WTC11 (cell line): ENCODE data around the gene ITGA5. TPM values are rescaled to one million over a fixed set of nuclear protein-coding genes. Genes with fewer than 3 reads are reported as not detected.

Experiments used
- ATAC-seq: fragments of 200-7000 bp; cut with Tn5 transposase; 2 replicates; pipeline ENCODE4 v1.10.0; 2021; ENCODE audit warnings: mild to moderate bottlenecking, moderate library complexity
- CTCF ChIA-PET: fragments of 300-600 bp; sonication (Branson Sonifier 250); formaldehyde crosslinking; loops from one replicate; lab custom pipeline; 2021; ENCODE audit warnings: antibody characterized with exemption; lab: Charles Lee
- POLR2A ChIA-PET: fragments of 350-600 bp; sonication (Branson Sonifier 250); formaldehyde crosslinking; loops from one replicate; lab custom pipeline; 2021; ENCODE audit warnings: antibody characterized with exemption; lab: Charles Lee
- DNase-seq: peaks from one replicate; pipeline ENCODE4 v3.0.0; 2021; ENCODE audit warnings: low spot score
- H3K27ac Mint-ChIP-seq: 2 replicates; pipeline ENCODE4 v1.8.0; 2021; ENCODE audit warnings: mixed read lengths
- H3K27me3 Mint-ChIP-seq: 2 replicates; pipeline ENCODE4 v1.8.0; 2021; ENCODE audit warnings: low read depth, mild to moderate bottlenecking, moderate library complexity, mixed read lengths
- H3K36me3 Mint-ChIP-seq: 2 replicates; pipeline ENCODE4 v1.8.0; 2021; ENCODE audit warnings: mixed read lengths
- H3K4me1 Mint-ChIP-seq: 2 replicates; pipeline ENCODE4 v1.8.0; 2022; ENCODE audit warnings: mixed read lengths
- H3K4me3 Mint-ChIP-seq: 2 replicates; pipeline ENCODE4 v1.8.0; 2021; ENCODE audit warnings: mild to moderate bottlenecking, moderate library complexity, mixed read lengths
- H3K9me3 Mint-ChIP-seq: 2 replicates; pipeline ENCODE4 v1.8.0; 2021; ENCODE audit warnings: mixed read lengths
- PRRX2 ChIP-seq: fragments of 250-450 bp; sonication (Bioruptor Pico); IDR thresholded peaks from 2 replicates; pipeline ENCODE4 v1.8.0; 2021; ENCODE audit warnings: mild to moderate bottlenecking
- RORB ChIP-seq: fragments of 250-450 bp; sonication (Bioruptor Pico); IDR thresholded peaks from 2 replicates; pipeline ENCODE4 v1.9.0; 2021; ENCODE audit warnings: mild to moderate bottlenecking
- ZNF121 ChIP-seq: sonication (generic); formaldehyde crosslinking; IDR thresholded peaks from 2 replicates; pipeline ENCODE4 v1.8.0; 2023; ENCODE audit warnings: missing genetic modification reagents
- ZNF219 ChIP-seq: sonication (generic); formaldehyde crosslinking; IDR thresholded peaks from 2 replicates; pipeline ENCODE4 v1.8.0; 2023; ENCODE audit warnings: missing genetic modification reagents, mild to moderate bottlenecking, borderline replicate concordance
- total RNA-seq: library from RNA; stranded (reverse); gene quantifications from 3 replicates; pipeline ENCODE4 v1.2.3, GENCODE V29; 2021
- TF ChIP-seq, protein P1 (sequence below): fragments of 250-450 bp; sonication (Bioruptor Pico); IDR thresholded peaks from 2 replicates; pipeline ENCODE4 v1.8.0; 2021; ENCODE audit warnings: mild to moderate bottlenecking
- TF ChIP-seq, protein P2 (sequence below): sonication (generic); formaldehyde crosslinking; IDR thresholded peaks from 2 replicates; pipeline ENCODE4 v1.8.1; 2023; ENCODE audit warnings: mild to moderate bottlenecking, missing genetic modification reagents, moderate library complexity
- TF ChIP-seq, protein P3 (sequence below): fragments of 250-450 bp; sonication (Bioruptor Pico); conservative IDR thresholded peaks from 2 replicates; pipeline ENCODE4 v1.9.0; 2021; ENCODE audit warnings: mild to moderate bottlenecking
- TF ChIP-seq, protein P4 (sequence below): sonication (generic); formaldehyde crosslinking; conservative IDR thresholded peaks from 2 replicates; pipeline ENCODE4 v1.8.1; 2023; ENCODE audit warnings: mild to moderate bottlenecking, low read depth, missing genetic modification reagents, moderate library complexity
- TF ChIP-seq, protein P5 (sequence below): fragments of 250-450 bp; sonication (Bioruptor Pico); IDR thresholded peaks from 2 replicates; pipeline ENCODE4 v2.1.2; 2022; ENCODE audit warnings: mild to moderate bottlenecking, moderate library complexity
- TF ChIP-seq, protein P6 (sequence below): fragments of 250-450 bp; sonication (Bioruptor Pico); IDR thresholded peaks from 2 replicates; pipeline ENCODE4 v1.9.0; 2021; ENCODE audit warnings: mild to moderate bottlenecking
- TF ChIP-seq, protein P7 (sequence below): fragments of 250-450 bp; sonication (Bioruptor Pico); IDR thresholded peaks from 2 replicates; pipeline ENCODE4 v1.9.0; 2021; ENCODE audit warnings: mild to moderate bottlenecking, borderline replicate concordance
- TF ChIP-seq, protein P8 (sequence below): sonication (generic); formaldehyde crosslinking; IDR thresholded peaks from 2 replicates; pipeline ENCODE4 v1.8.0; 2022; ENCODE audit warnings: missing genetic modification reagents

Gene ITGA5
- total RNA-seq, 1 experiment from 2014 or later, result 21.9 TPM

DNA sequence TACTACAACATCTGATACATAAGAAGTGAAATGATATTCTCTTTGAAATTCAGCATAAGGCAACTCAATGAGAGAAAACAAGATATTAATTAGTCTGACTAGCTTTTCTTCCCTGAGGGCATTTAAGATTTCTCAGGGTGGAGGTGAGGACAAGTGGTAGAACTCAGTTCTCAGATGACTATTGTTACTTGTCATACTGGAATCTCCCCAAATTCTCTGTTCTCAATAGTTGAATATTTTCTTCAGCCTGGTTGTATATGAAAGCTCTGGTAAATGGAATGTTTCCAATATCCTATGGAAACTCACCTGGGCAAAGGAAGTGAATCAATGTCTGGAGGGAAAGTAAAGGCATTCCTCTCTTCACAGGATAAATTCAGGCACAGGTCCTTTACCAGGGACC, 18.2 kb upstream of the ITGA5 start (continued):
- TF ChIP-seq, protein P1, sequence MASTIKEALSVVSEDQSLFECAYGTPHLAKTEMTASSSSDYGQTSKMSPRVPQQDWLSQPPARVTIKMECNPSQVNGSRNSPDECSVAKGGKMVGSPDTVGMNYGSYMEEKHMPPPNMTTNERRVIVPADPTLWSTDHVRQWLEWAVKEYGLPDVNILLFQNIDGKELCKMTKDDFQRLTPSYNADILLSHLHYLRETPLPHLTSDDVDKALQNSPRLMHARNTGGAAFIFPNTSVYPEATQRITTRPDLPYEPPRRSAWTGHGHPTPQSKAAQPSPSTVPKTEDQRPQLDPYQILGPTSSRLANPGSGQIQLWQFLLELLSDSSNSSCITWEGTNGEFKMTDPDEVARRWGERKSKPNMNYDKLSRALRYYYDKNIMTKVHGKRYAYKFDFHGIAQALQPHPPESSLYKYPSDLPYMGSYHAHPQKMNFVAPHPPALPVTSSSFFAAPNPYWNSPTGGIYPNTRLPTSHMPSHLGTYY (CRISPR knock-in tag), result no peak
- TF ChIP-seq ZNF219 (CRISPR knock-in tag) (no peak), PRRX2 (CRISPR knock-in tag) (no peak), ZNF121 (no peak)
- TF ChIP-seq, protein P2, sequence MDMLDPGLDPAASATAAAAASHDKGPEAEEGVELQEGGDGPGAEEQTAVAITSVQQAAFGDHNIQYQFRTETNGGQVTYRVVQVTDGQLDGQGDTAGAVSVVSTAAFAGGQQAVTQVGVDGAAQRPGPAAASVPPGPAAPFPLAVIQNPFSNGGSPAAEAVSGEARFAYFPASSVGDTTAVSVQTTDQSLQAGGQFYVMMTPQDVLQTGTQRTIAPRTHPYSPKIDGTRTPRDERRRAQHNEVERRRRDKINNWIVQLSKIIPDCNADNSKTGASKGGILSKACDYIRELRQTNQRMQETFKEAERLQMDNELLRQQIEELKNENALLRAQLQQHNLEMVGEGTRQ (CRISPR knock-in tag), result no peak
- TF ChIP-seq, protein P3, sequence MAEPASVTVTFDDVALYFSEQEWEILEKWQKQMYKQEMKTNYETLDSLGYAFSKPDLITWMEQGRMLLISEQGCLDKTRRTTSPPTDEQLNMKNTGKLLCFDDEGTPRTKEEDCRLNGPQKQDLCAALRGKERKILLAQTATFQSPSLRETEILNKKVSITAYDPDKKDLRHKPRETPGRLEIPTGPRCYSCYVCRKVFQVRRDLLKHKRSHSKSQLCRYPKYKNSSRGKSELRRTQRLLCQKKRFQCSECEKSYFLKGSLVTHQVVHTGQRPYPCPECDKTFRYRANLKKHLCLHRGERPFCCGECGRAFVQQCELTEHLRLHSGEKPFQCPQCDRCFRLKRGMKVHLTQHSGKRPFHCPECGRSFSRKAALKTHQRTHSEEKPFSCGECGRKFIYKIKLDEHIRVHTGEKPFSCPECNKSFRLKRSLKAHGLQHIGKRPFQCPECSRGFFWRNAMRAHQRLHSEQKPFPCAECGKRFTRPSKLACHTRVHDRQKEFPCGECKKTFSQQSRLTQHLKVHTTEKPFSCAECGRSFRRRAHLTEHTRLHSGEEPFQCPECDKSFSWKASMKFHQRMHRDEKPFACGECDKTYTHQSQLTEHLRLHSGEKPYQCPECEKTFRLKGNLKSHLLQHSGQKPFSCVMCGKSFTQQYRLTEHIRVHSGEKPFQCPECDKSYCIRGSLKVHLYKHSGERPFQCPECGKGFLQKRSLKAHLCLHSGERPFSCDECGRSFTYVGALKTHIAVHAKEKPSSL (CRISPR knock-in tag), result no peak
- TF ChIP-seq, protein P4, sequence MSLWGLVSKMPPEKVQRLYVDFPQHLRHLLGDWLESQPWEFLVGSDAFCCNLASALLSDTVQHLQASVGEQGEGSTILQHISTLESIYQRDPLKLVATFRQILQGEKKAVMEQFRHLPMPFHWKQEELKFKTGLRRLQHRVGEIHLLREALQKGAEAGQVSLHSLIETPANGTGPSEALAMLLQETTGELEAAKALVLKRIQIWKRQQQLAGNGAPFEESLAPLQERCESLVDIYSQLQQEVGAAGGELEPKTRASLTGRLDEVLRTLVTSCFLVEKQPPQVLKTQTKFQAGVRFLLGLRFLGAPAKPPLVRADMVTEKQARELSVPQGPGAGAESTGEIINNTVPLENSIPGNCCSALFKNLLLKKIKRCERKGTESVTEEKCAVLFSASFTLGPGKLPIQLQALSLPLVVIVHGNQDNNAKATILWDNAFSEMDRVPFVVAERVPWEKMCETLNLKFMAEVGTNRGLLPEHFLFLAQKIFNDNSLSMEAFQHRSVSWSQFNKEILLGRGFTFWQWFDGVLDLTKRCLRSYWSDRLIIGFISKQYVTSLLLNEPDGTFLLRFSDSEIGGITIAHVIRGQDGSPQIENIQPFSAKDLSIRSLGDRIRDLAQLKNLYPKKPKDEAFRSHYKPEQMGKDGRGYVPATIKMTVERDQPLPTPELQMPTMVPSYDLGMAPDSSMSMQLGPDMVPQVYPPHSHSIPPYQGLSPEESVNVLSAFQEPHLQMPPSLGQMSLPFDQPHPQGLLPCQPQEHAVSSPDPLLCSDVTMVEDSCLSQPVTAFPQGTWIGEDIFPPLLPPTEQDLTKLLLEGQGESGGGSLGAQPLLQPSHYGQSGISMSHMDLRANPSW (CRISPR knock-in tag), result no peak
- TF ChIP-seq, protein P5, sequence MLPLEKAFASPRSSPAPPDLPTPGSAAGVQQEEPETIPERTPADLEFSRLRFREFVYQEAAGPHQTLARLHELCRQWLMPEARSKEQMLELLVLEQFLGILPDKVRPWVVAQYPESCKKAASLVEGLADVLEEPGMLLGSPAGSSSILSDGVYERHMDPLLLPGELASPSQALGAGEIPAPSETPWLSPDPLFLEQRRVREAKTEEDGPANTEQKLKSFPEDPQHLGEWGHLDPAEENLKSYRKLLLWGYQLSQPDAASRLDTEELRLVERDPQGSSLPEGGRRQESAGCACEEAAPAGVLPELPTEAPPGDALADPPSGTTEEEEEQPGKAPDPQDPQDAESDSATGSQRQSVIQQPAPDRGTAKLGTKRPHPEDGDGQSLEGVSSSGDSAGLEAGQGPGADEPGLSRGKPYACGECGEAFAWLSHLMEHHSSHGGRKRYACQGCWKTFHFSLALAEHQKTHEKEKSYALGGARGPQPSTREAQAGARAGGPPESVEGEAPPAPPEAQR (CRISPR knock-in tag), result no peak

DNA sequence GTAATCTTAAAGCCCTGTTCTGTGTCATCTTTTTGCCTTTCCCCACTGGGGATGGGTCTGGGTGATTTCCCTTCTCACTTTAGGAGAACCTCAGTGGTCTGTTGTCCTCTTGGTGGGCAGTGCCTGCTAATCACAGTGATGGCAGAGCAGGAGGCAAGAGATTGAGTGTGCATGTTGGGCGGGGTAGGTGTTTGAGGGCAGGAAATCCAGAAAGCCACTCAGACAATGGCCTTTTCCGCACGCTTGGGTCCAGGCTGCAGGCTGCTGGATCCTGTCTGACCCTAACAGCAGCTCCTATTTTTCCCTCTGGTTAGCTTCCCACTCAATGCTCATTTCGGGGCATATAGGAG, 13.7 kb upstream of the ITGA5 start:
- ATAC-seq (no peak), DNase-seq (no peak)
- Mint-ChIP-seq H3K4me1 (peaks cover 38% of the 10 kb centered on the region), H3K9me3 (no peaks in the 10 kb centered on the region), H3K27ac (no peak overlapping the region), H3K36me3 (no peaks in the 10 kb centered on the region), H3K4me3 (no peak overlapping the region), H3K27me3 (peaks cover 94% of the 10 kb centered on the region)
- CTCF ChIA-PET, result interaction anchor here (0.9 to 12.5 kb wide), 11 partner anchors 15 to 147 kb away, joined by 3 to 230 read pairs (median 4); partner anchors contain the start of gene COPZ1
- POLR2A ChIA-PET, result interaction anchor here (0.6 to 1.9 kb wide), 4 partner anchors 12 to 1201 kb away, joined by 3 to 6 read pairs (median 4); partner anchors contain the start of gene ITGA5
- TF ChIP-seq, protein P3 (CRISPR knock-in tag), result no peak
- TF ChIP-seq PRRX2 (CRISPR knock-in tag) (no peak), RORB (CRISPR knock-in tag) (no peak)
- TF ChIP-seq, protein P6, sequence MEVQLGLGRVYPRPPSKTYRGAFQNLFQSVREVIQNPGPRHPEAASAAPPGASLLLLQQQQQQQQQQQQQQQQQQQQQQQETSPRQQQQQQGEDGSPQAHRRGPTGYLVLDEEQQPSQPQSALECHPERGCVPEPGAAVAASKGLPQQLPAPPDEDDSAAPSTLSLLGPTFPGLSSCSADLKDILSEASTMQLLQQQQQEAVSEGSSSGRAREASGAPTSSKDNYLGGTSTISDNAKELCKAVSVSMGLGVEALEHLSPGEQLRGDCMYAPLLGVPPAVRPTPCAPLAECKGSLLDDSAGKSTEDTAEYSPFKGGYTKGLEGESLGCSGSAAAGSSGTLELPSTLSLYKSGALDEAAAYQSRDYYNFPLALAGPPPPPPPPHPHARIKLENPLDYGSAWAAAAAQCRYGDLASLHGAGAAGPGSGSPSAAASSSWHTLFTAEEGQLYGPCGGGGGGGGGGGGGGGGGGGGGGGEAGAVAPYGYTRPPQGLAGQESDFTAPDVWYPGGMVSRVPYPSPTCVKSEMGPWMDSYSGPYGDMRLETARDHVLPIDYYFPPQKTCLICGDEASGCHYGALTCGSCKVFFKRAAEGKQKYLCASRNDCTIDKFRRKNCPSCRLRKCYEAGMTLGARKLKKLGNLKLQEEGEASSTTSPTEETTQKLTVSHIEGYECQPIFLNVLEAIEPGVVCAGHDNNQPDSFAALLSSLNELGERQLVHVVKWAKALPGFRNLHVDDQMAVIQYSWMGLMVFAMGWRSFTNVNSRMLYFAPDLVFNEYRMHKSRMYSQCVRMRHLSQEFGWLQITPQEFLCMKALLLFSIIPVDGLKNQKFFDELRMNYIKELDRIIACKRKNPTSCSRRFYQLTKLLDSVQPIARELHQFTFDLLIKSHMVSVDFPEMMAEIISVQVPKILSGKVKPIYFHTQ, result no peak
- TF ChIP-seq, protein P7, sequence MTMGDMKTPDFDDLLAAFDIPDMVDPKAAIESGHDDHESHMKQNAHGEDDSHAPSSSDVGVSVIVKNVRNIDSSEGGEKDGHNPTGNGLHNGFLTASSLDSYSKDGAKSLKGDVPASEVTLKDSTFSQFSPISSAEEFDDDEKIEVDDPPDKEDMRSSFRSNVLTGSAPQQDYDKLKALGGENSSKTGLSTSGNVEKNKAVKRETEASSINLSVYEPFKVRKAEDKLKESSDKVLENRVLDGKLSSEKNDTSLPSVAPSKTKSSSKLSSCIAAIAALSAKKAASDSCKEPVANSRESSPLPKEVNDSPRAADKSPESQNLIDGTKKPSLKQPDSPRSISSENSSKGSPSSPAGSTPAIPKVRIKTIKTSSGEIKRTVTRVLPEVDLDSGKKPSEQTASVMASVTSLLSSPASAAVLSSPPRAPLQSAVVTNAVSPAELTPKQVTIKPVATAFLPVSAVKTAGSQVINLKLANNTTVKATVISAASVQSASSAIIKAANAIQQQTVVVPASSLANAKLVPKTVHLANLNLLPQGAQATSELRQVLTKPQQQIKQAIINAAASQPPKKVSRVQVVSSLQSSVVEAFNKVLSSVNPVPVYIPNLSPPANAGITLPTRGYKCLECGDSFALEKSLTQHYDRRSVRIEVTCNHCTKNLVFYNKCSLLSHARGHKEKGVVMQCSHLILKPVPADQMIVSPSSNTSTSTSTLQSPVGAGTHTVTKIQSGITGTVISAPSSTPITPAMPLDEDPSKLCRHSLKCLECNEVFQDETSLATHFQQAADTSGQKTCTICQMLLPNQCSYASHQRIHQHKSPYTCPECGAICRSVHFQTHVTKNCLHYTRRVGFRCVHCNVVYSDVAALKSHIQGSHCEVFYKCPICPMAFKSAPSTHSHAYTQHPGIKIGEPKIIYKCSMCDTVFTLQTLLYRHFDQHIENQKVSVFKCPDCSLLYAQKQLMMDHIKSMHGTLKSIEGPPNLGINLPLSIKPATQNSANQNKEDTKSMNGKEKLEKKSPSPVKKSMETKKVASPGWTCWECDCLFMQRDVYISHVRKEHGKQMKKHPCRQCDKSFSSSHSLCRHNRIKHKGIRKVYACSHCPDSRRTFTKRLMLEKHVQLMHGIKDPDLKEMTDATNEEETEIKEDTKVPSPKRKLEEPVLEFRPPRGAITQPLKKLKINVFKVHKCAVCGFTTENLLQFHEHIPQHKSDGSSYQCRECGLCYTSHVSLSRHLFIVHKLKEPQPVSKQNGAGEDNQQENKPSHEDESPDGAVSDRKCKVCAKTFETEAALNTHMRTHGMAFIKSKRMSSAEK (CRISPR knock-in tag), result no peak
- TF ChIP-seq, protein P8, sequence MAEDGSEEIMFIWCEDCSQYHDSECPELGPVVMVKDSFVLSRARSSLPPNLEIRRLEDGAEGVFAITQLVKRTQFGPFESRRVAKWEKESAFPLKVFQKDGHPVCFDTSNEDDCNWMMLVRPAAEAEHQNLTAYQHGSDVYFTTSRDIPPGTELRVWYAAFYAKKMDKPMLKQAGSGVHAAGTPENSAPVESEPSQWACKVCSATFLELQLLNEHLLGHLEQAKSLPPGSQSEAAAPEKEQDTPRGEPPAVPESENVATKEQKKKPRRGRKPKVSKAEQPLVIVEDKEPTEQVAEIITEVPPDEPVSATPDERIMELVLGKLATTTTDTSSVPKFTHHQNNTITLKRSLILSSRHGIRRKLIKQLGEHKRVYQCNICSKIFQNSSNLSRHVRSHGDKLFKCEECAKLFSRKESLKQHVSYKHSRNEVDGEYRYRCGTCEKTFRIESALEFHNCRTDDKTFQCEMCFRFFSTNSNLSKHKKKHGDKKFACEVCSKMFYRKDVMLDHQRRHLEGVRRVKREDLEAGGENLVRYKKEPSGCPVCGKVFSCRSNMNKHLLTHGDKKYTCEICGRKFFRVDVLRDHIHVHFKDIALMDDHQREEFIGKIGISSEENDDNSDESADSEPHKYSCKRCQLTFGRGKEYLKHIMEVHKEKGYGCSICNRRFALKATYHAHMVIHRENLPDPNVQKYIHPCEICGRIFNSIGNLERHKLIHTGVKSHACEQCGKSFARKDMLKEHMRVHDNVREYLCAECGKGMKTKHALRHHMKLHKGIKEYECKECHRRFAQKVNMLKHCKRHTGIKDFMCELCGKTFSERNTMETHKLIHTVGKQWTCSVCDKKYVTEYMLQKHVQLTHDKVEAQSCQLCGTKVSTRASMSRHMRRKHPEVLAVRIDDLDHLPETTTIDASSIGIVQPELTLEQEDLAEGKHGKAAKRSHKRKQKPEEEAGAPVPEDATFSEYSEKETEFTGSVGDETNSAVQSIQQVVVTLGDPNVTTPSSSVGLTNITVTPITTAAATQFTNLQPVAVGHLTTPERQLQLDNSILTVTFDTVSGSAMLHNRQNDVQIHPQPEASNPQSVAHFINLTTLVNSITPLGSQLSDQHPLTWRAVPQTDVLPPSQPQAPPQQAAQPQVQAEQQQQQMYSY, result no peak
